Kasumi-1 (cell line): Measurements from ENCODE around the gene TNFRSF18.
"Not testable (repeated sequence)": the region's sequence is repeated elsewhere in the genome, so short reads cannot be mapped to it uniquely, and the experiment has no call there.

ENCODE experiments used
- DNase-seq, 2 experiments: peaks; one replicate each; lab custom pipeline; 2025; lab: John Stamatoyannopoulos, UW

Gene TNFRSF18

GRCh38 chr1:1206376-1206965 lies at the start of gene TNFRSF18:
TSS of gene TNFRSF18 (minus strand) at chr1:1206592. CDS start at chr1:1206571, 21 bp downstream.
- DNase-seq = no peak

- DNase-seq = no peak
These were observed 49.2 kb upstream of the TNFRSF18 start for GRCh38 chr1:1255611-1256010.

- no peak for DNase-seq
These were observed 48.7 kb upstream of the TNFRSF18 start for GRCh38 chr1:1255078-1255477.

GRCh38 chr1:1254667-1254998 lies 48.2 kb upstream of the TNFRSF18 start:
- no peak for DNase-seq

GRCh38 chr1:1253972-1254666 lies 47.7 kb upstream of the TNFRSF18 start:
- no peak for DNase-seq

- no peak for DNase-seq
These were observed 46.9 kb upstream of the TNFRSF18 start for GRCh38 chr1:1253314-1253713.

- no peak for DNase-seq
These were observed 44.4 kb upstream of the TNFRSF18 start for GRCh38 chr1:1250786-1251284.

GRCh38 chr1:1248009-1248913 lies 41.9 kb upstream of the TNFRSF18 start:
- not testable (repeated sequence) for DNase-seq

- DNase-seq = no peak
These were observed 41.0 kb upstream of the TNFRSF18 start for GRCh38 chr1:1247341-1247913.

- DNase-seq = no peak
These were observed 40.4 kb upstream of the TNFRSF18 start, which contains the start of gene C1QTNF12 for GRCh38 chr1:1246577-1247340. TSS of gene C1QTNF12 (minus strand) at chr1:1246722. CDS start at chr1:1246690, 32 bp downstream.

- DNase-seq = no peak
These were observed 39.6 kb upstream of the TNFRSF18 start for GRCh38 chr1:1245817-1246576.

- no peak for DNase-seq
These were observed 38.9 kb upstream of the TNFRSF18 start for GRCh38 chr1:1245178-1245816.

GRCh38 chr1:1244192-1244811 lies 37.9 kb upstream of the TNFRSF18 start:
- no peak for DNase-seq

GRCh38 chr1:1243807-1244191 lies 37.4 kb upstream of the TNFRSF18 start:
- no peak for DNase-seq

GRCh38 chr1:1243266-1243660 lies 36.9 kb upstream of the TNFRSF18 start:
- no peak for DNase-seq

- DNase-seq = no peak
These were observed 36.3 kb upstream of the TNFRSF18 start for GRCh38 chr1:1242461-1243265.

- DNase-seq = no peak
These were observed 35.3 kb upstream of the TNFRSF18 start for GRCh38 chr1:1241588-1242219.

GRCh38 chr1:1240822-1241587 lies 34.6 kb upstream of the TNFRSF18 start:
- peak; percentile 30 to 35 for DNase-seq
